Progenitor cell of endocrine pancreas (in vitro differentiated cells): ENCODE measurements around the gene BMF. TPM values are rescaled to one million over a fixed set of nuclear protein-coding genes. Genes with fewer than 3 reads are reported as not detected.

Source experiments
- DNase-seq: peaks from one replicate; pipeline ENCODE4 v3.0.0; 2021; ENCODE audit warnings: low spot score; ENCODE audit not compliant: unreplicated experiment
- H3K27ac Mint-ChIP-seq: 2 replicates; pipeline ENCODE4 v1.8.0; 2021; ENCODE audit warnings: mild to moderate bottlenecking, moderate library complexity, mixed read lengths
- H3K27me3 Mint-ChIP-seq: 2 replicates; pipeline ENCODE4 v1.8.0; 2021; ENCODE audit warnings: mixed read lengths
- H3K36me3 Mint-ChIP-seq: 2 replicates; pipeline ENCODE4 v1.8.0; 2022; ENCODE audit warnings: mixed read lengths; ENCODE audit not compliant: insufficient read depth
- H3K4me1 Mint-ChIP-seq: 2 replicates; pipeline ENCODE4 v1.8.0; 2021; ENCODE audit warnings: low read depth, mixed read lengths
- H3K4me3 Mint-ChIP-seq: 2 replicates; pipeline ENCODE4 v1.8.0; 2021; ENCODE audit warnings: low read depth, mild to moderate bottlenecking, moderate library complexity, mixed read lengths
- H3K9me3 Mint-ChIP-seq: 2 replicates; pipeline ENCODE4 v1.8.0; 2021; ENCODE audit warnings: low read depth, mixed read lengths
- CTCF ChIP-seq: fragments of 200-600 bp; sonication (generic); IDR thresholded peaks from one replicate; pipeline ENCODE4 v1.5.0; 2021; ENCODE audit warnings: antibody characterized with exemption, mild to moderate bottlenecking; ENCODE audit not compliant: unreplicated experiment
- total RNA-seq: library from RNA; stranded (reverse); gene quantifications from 2 replicates; pipeline ENCODE4 v1.2.1, GENCODE V29; 2021

The BMF gene
- total RNA-seq, 1 donor from 2014 or later: 128 TPM

- peaks cover 3% of the 10 kb centered on the region for H3K36me3 Mint-ChIP-seq
- peaks cover 77% of the 10 kb centered on the region for H3K4me1 Mint-ChIP-seq
- H3K4me3 Mint-ChIP-seq: no peak overlapping the region
- H3K9me3 Mint-ChIP-seq: no peaks in the 10 kb centered on the region
- DNase-seq: no peak
- peak overlapping the region; percentile 26 for H3K27ac Mint-ChIP-seq
- no peaks in the 10 kb centered on the region for H3K27me3 Mint-ChIP-seq
- TF ChIP-seq CTCF: no peak
Measured at GRCh38 chr15:40084650-40085049, 24.0 kb downstream of the BMF start.

- H3K27ac Mint-ChIP-seq: peak overlapping the region; percentile 90
- DNase-seq: no peak
- peaks cover 56% of the 10 kb centered on the region for H3K4me1 Mint-ChIP-seq
- no peak for TF ChIP-seq CTCF
- H3K27me3 Mint-ChIP-seq: no peaks in the 10 kb centered on the region
- H3K9me3 Mint-ChIP-seq: no peaks in the 10 kb centered on the region
- H3K36me3 Mint-ChIP-seq: no peaks in the 10 kb centered on the region
- H3K4me3 Mint-ChIP-seq: peak overlapping the region; percentile 72
Measured at GRCh38 chr15:40082195-40082883, 26.3 kb downstream of the BMF start.

- H3K36me3 Mint-ChIP-seq: no peaks in the 10 kb centered on the region
- H3K4me3 Mint-ChIP-seq: peak overlapping the region; percentile 72
- peaks cover 52% of the 10 kb centered on the region for H3K4me1 Mint-ChIP-seq
- no peak for TF ChIP-seq CTCF
- H3K27me3 Mint-ChIP-seq: no peaks in the 10 kb centered on the region
- no peaks in the 10 kb centered on the region for H3K9me3 Mint-ChIP-seq
- H3K27ac Mint-ChIP-seq: peak overlapping the region; percentile 90
- peak; percentile 55 for DNase-seq
Measured at GRCh38 chr15:40081691-40082194, 26.9 kb downstream of the BMF start.

GRCh38 chr15:40080847-40081246, 27.8 kb downstream of the BMF start:
- peak overlapping the region; percentile 95 for H3K27ac Mint-ChIP-seq

GRCh38 chr15:40080104-40080503, 28.6 kb downstream of the BMF start:
- peaks cover 43% of the 10 kb centered on the region for H3K4me1 Mint-ChIP-seq
- H3K36me3 Mint-ChIP-seq: no peaks in the 10 kb centered on the region
- no peak overlapping the region for H3K4me3 Mint-ChIP-seq
- TF ChIP-seq CTCF: no peak
- peak overlapping the region; percentile 95 for H3K27ac Mint-ChIP-seq
- no peaks in the 10 kb centered on the region for H3K27me3 Mint-ChIP-seq
- no peaks in the 10 kb centered on the region for H3K9me3 Mint-ChIP-seq
- no peak for DNase-seq

More at GRCh38 chr15:40080847-40081246, 27.8 kb downstream of the BMF start:
- Mint-ChIP-seq H3K27me3 (no peaks in the 10 kb centered on the region), H3K4me3 (peak overlapping the region; percentile 72), H3K4me1 (peaks cover 44% of the 10 kb centered on the region), H3K9me3 (no peaks in the 10 kb centered on the region), H3K36me3 (no peaks in the 10 kb centered on the region)
- DNase-seq: no peak
- no peak for TF ChIP-seq CTCF
